ENCODE data around the gene ATP9A. TPM values are rescaled to one million over a fixed set of nuclear protein-coding genes. Genes with fewer than 3 reads are reported as not detected.
A peak's percentile ranks its signal among the peaks of the same experiment; 100 is the strongest.

ATP9A gene
- total RNA-seq, 6 experiments from 2014 or later = 21.4 to 34.0 (median 22.8) TPM

GRCh38 chr20:51634257-51634656 is 133.9 kb downstream of the ATP9A start:
- TF ChIP-seq CTCF (IDR thresholded peaks at IDR 0.05) = no peak
- H3K27me3 Mint-ChIP-seq (ENCODE audit: insufficient read depth) = peaks cover 1% of the 10 kb centered on the region; the same call in 1 of the 2 replicates

GRCh38 chr20:51633430-51633829 is 134.8 kb downstream of the ATP9A start:
- no peaks in the 10 kb centered on the region for H3K9me3 Mint-ChIP-seq
- no peak for DNase-seq
- H3K27me3 Mint-ChIP-seq (ENCODE audit: insufficient read depth) = peaks cover 1% of the 10 kb centered on the region; the same call in 1 of the 2 replicates
- no peak overlapping the region for H3K4me3 Mint-ChIP-seq
- peaks cover 50% of the 10 kb centered on the region for H3K4me1 Mint-ChIP-seq (ENCODE audit: low read depth)
- peaks cover 5% of the 10 kb centered on the region for H3K36me3 Mint-ChIP-seq (ENCODE audit: low read depth)
- TF ChIP-seq CTCF (IDR thresholded peaks at IDR 0.05) = no peak
- H3K27ac Mint-ChIP-seq = no peak overlapping the region; the same call in 1 of the 2 replicates

More at GRCh38 chr20:51634257-51634656, 133.9 kb downstream of the ATP9A start:
- H3K27ac Mint-ChIP-seq = no peak overlapping the region
- no peak overlapping the region for H3K4me3 Mint-ChIP-seq
- H3K9me3 Mint-ChIP-seq = no peaks in the 10 kb centered on the region
- no peaks in the 10 kb centered on the region; the same call in 1 of the 2 replicates for H3K36me3 Mint-ChIP-seq (ENCODE audit: low read depth)
- peaks cover 45% of the 10 kb centered on the region for H3K4me1 Mint-ChIP-seq (ENCODE audit: low read depth)
- DNase-seq = no peak

DNA sequence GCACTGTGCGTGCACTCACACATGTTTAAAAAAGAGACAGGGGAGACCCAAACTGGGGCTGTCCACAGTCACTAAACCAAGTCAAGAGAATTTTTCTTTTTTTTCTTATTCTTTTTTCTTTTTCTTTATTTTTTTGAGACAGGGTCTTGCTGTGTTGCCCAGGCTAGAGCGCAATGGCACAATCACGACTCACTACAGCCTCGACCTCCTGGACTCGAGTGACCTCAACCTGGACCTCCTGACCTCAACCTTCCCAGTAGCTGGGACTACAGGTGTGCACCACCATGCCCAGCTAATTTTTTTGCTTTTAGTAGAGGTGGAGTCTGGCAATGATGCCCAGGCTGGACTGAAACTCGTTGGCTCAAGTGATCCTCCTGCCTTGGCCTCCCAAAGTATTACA is 136.2 kb downstream of the ATP9A start:
- Mint-ChIP-seq H3K4me3 (peak overlapping the region; percentile 81), H3K27ac (peak overlapping the region; percentile 98)

DNA sequence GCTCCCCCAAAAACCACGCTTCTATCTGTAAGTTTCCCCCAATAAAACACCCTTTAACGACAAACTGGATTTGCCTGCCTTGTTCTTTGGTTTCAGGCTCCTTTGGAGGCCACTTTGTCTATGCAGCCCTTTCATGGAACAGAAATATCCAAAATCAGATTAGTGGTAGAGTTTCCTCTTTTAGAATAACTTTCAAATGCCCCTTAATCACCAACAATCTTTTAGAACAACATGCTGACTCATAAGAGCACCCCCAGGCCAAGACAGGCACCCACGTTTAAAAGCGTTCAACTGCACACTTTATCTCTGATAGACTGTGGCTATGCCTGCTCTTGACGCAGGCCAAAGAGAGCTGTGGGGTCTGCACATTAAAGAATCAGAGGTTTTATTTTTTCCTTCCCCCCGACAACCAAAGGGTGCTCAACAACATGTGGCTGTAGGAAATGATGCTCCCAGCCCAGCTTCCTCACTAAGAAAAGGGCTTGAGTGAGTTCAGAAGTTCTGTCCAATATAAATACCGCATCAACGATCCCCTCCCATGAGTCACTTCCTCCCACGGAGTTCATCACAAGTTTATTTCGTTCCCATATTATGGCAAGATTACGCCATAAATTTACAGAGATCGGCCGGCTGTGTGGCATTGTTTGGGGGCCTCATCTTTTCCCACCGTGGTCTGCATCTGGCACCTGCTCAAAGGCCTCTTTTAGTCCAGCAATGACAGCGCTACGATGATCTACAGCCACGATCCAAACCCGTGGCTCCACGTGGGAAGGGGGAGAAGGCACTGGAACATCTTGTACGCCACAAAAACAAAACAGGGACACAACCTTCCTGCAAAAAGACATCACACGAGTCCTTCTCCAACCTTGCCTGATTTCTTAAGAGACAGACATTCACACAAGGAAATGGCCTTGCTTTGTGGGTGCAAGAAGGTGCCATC is 136.9 kb downstream of the ATP9A start:
- H3K36me3 Mint-ChIP-seq (ENCODE audit: low read depth) = peaks cover 12% of the 10 kb centered on the region
- peaks cover 53% of the 10 kb centered on the region for H3K4me1 Mint-ChIP-seq (ENCODE audit: low read depth)
- DNase-seq = peak; percentile 94
- TF ChIP-seq CTCF (IDR thresholded peaks at IDR 0.05) = no peak
- H3K4me3 Mint-ChIP-seq = peak overlapping the region; percentile 81
- H3K27ac Mint-ChIP-seq = peak overlapping the region; percentile 98
- peaks cover 1% of the 10 kb centered on the region; the same call in 1 of the 2 replicates for H3K27me3 Mint-ChIP-seq (ENCODE audit: insufficient read depth)
- no peaks in the 10 kb centered on the region for H3K9me3 Mint-ChIP-seq

More for the DNA sequence above, 136.2 kb downstream of the ATP9A start:
- Mint-ChIP-seq H3K36me3 (ENCODE audit: low read depth) (peaks cover 12% of the 10 kb centered on the region), H3K9me3 (no peaks in the 10 kb centered on the region), H3K4me1 (ENCODE audit: low read depth) (peaks cover 53% of the 10 kb centered on the region), H3K27me3 (ENCODE audit: insufficient read depth) (peaks cover 1% of the 10 kb centered on the region; the same call in 1 of the 2 replicates)
- no peak for TF ChIP-seq CTCF (IDR thresholded peaks at IDR 0.05)
- DNase-seq = no peak

GRCh38 chr20:51629399-51630058 is 138.7 kb downstream of the ATP9A start:
- TF ChIP-seq CTCF (IDR thresholded peaks at IDR 0.05) = no peak
- H3K27ac Mint-ChIP-seq = peak overlapping the region; percentile 98
- H3K27me3 Mint-ChIP-seq (ENCODE audit: insufficient read depth) = no peaks in the 10 kb centered on the region
- no peak for DNase-seq
- H3K9me3 Mint-ChIP-seq = no peaks in the 10 kb centered on the region
- peaks cover 50% of the 10 kb centered on the region for H3K4me1 Mint-ChIP-seq (ENCODE audit: low read depth)
- peak overlapping the region; percentile 54; the same call in 1 of the 2 replicates for H3K4me3 Mint-ChIP-seq
- H3K36me3 Mint-ChIP-seq (ENCODE audit: low read depth) = peaks cover 12% of the 10 kb centered on the region

Data from HFFc6 (cell line).